Urinary bladder (tissue), 4 donors: ENCODE data around the gene TSSK2. TPM values are rescaled to one million over a fixed set of nuclear protein-coding genes. Genes with fewer than 3 reads are reported as not detected.
A peak's percentile ranks its signal among the peaks of the same experiment; 100 is the strongest.

Experiments used
- DNase-seq: peaks from one replicate; pipeline ENCODE4 v3.0.0-alpha.2; 2015; ENCODE audit errors: extremely low spot score
- H3K27ac ChIP-seq: one replicate; pipeline ENCODE4 v1.5.1; 2013; ENCODE audit warnings: low read depth, mild to moderate bottlenecking, moderate library complexity
- H3K36me3 ChIP-seq: one replicate; pipeline ENCODE4 v1.6.1; 2013; ENCODE audit warnings: mild to moderate bottlenecking, moderate library complexity; ENCODE audit not compliant: insufficient read depth
- H3K4me1 ChIP-seq: one replicate; pipeline ENCODE4 v1.6.1; 2013; ENCODE audit warnings: mild to moderate bottlenecking, moderate library complexity; ENCODE audit not compliant: insufficient read depth
- H3K4me3 ChIP-seq: one replicate; pipeline ENCODE4 v1.5.1; 2013; ENCODE audit warnings: low read depth, low read length
- WGBS: extraction: QIAGEN DNeasy Blood & Tissue Kit; methylation state at CpG from one replicate; pipeline ENCODE4 v1.1.7; 2013; 5-methylcytosine and 5-hydroxymethylcytosine counted together
- polyA plus RNA-seq: library from polyadenylated mRNA; stranded (reverse); fragments of 200-250 nt; gene quantifications from one replicate; pipeline ENCODE4 v1.2.3, GENCODE V29; 2013
- total RNA-seq: library from RNA; depleted of rRNA; stranded (reverse); fragments of >200 nt; gene quantifications from one replicate; pipeline ENCODE4 v1.2.3, GENCODE V29; 2014
- donor health status: healthy with polysubstance abuse.
- donor health status: healthy.

TSSK2 gene
- total and polyA plus RNA-seq, 2 donors: 0.25 TPM; not detected in 1

- no peak for DNase-seq
- no peak overlapping the region for H3K4me3 ChIP-seq
- H3K36me3 ChIP-seq: no peaks in the 10 kb centered on the region
- 98% methylated on average over 1 of the region's 1 CpG for WGBS
- H3K27ac ChIP-seq: no peak overlapping the region
- no peaks in the 10 kb centered on the region for H3K4me1 ChIP-seq
Observed at GRCh38 chr22:19096555-19096954, 34.6 kb upstream of the TSSK2 start.

DNA sequence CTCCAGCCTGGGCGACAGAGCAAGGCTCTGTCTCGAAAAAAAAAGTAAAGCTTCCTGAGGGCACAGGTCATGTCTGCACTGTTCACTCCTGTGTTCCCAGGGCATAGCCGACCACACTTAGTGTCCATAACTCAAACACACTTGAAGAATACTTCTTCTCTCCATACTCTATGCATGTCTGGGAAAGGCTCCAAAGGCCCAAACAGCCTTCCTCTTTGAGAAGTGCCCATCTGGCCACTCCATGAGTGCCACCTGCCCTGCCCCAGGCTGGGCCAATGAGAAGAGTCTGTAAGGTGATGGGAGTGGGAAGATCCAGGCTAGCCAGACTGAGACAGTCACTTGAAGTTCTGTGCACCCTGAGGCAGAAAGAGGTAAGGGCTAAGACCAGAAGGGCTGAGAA, 33.6 kb upstream of the TSSK2 start:
- no peak overlapping the region for H3K27ac ChIP-seq
- no peaks in the 10 kb centered on the region for H3K4me1 ChIP-seq
- no peaks in the 10 kb centered on the region for H3K36me3 ChIP-seq
- H3K4me3 ChIP-seq: no peak overlapping the region
- no peak for DNase-seq
- WGBS: 85% methylated on average over 3 of the region's 3 CpGs

GRCh38 chr22:19098157-19098556, 33.0 kb upstream of the TSSK2 start:
- Histone ChIP-seq H3K27ac (no peak overlapping the region), H3K36me3 (no peaks in the 10 kb centered on the region), H3K4me1 (no peaks in the 10 kb centered on the region), H3K4me3 (no peak overlapping the region)
- DNase-seq: no peak
- WGBS: 58% methylated on average over 4 of the region's 4 CpGs

- H3K4me1 ChIP-seq: no peaks in the 10 kb centered on the region
- H3K36me3 ChIP-seq: no peaks in the 10 kb centered on the region
- DNase-seq: no peak
- 56% methylated on average over 5 of the region's 5 CpGs for WGBS
- no peak overlapping the region for H3K4me3 ChIP-seq
- H3K27ac ChIP-seq: no peak overlapping the region
Observed at GRCh38 chr22:19103880-19104821, 27.0 kb upstream of the TSSK2 start.

- 97% methylated on average over 8 of the region's 8 CpGs for WGBS
- Histone ChIP-seq H3K4me1 (no peaks in the 10 kb centered on the region), H3K36me3 (no peaks in the 10 kb centered on the region), H3K4me3 (no peak overlapping the region), H3K27ac (no peak overlapping the region)
- no peak for DNase-seq
Observed at GRCh38 chr22:19105456-19105855, 25.7 kb upstream of the TSSK2 start.

GRCh38 chr22:19105867-19106802, 25.0 kb upstream of the TSSK2 start:
- no peak overlapping the region for H3K4me3 ChIP-seq
- no peaks in the 10 kb centered on the region for H3K4me1 ChIP-seq
- WGBS: 59% methylated on average over 18 of the region's 18 CpGs
- no peaks in the 10 kb centered on the region for H3K36me3 ChIP-seq
- DNase-seq: no peak
- H3K27ac ChIP-seq: no peak overlapping the region

GRCh38 chr22:19106886-19107729, 24.0 kb upstream of the TSSK2 start:
- Histone ChIP-seq H3K4me3 (no peak overlapping the region), H3K27ac (no peak overlapping the region), H3K36me3 (no peaks in the 10 kb centered on the region), H3K4me1 (no peaks in the 10 kb centered on the region)
- DNase-seq: no peak
- 82% methylated on average over 3 of the region's 3 CpGs for WGBS

DNA sequence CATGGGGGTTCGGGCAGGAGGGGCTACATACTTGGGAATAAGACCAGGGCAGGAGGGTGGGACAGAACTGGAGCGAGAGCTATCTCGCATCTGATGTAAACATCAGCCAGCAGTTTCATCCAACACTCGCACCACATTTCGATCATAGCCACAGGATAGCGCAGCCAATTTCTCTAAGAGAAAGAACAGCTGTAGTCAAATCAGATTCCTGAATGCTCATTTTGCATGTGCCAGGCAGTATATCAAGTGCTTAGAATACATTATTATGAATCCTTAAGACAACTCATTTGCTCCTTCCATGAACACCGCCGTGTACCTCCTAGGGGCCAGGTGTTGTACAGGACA, 23.4 kb upstream of the TSSK2 start:
- Histone ChIP-seq H3K36me3 (no peaks in the 10 kb centered on the region), H3K4me3 (no peak overlapping the region), H3K27ac (no peak overlapping the region), H3K4me1 (no peaks in the 10 kb centered on the region)
- 42% methylated on average over 8 of the region's 8 CpGs for WGBS
- DNase-seq: no peak

DNA sequence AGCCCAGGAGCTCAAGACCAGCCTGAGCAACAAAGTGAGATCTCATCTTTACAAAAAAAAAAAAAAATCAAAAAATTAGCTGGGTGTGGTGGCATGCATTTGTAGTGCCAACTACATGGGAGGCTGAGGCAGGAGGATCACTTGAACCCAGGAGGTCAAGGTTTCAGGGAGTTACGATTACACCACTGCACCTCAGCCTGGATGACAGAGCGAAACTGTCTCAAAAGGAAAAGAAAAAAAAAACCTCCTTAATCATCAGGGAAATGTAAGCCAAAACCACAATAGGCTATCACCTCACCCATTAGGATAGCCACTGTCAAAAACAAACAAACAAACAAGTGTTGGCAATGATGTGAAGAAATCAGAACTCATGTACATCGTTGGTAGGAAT, 22.3 kb upstream of the TSSK2 start:
- Histone ChIP-seq H3K36me3 (no peaks in the 10 kb centered on the region), H3K4me3 (no peak overlapping the region), H3K4me1 (no peaks in the 10 kb centered on the region), H3K27ac (no peak overlapping the region)
- 92% methylated on average over 3 of the region's 3 CpGs for WGBS
- no peak for DNase-seq

GRCh38 chr22:19109198-19110063, 21.7 kb upstream of the TSSK2 start:
- WGBS: 62% methylated on average over 7 of the region's 7 CpGs
- no peak overlapping the region for H3K4me3 ChIP-seq
- no peaks in the 10 kb centered on the region for H3K4me1 ChIP-seq
- H3K27ac ChIP-seq: peak overlapping the region; percentile 12
- no peak for DNase-seq
- no peaks in the 10 kb centered on the region for H3K36me3 ChIP-seq

DNA sequence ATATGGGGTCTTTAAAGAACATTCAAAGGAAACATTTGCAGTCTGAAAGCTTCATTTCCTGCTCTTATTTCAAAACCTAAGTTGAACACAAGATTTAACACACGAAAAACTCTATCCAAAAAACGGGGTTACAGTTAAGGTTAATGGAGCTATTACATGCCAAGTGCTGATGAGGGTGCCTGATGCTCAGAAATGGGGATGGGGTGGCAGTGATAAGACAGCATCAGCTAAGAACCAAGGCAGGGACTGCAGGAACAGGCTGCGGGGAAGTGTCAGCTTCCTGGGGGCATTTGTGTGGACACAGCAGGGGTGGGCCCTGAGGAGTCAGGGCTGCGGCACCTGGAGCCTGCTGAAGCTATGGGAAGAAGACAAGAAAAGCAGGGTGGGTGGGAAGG, 21.0 kb upstream of the TSSK2 start:
- no peak for DNase-seq
- WGBS: 78% methylated on average over 4 of the region's 4 CpGs
- Histone ChIP-seq H3K4me3 (no peak overlapping the region), H3K4me1 (no peaks in the 10 kb centered on the region), H3K27ac (peak overlapping the region; percentile 12), H3K36me3 (no peaks in the 10 kb centered on the region)

DNA sequence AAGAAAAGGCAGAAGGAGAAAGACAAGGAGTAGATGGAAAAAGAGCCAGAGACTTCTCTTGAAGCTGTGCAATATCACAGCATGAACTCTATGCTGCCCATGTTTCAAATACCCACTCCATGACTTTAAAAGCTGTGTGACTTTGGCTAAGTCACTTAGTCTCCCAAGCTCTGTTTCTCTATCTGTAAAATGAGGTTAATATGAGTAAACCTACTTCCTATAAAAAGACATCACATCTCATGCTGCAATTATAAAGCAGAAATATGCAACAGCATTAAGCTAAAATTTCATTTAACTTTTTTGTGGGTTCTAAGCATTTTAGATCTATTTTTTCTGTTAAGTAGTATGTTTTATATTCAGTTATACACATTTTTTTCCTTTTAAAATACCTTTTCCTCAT, 20.5 kb upstream of the TSSK2 start:
- H3K4me1 ChIP-seq: no peaks in the 10 kb centered on the region
- H3K4me3 ChIP-seq: no peak overlapping the region
- H3K27ac ChIP-seq: no peak overlapping the region
- no peak for DNase-seq
- no peaks in the 10 kb centered on the region for H3K36me3 ChIP-seq
